IPS-18c (cell line): ENCODE results near the gene MTUS2.
A peak's percentile ranks its signal among the peaks of the same experiment; 100 is the strongest.

Experiments used
- H3K4me3 ChIP-seq: 2 replicates; pipeline ENCODE4 v1.7.0; 2013; ENCODE audit warnings: low read depth, mild to moderate bottlenecking, low read length, moderate library complexity; ENCODE audit not compliant: insufficient read depth
- H3K9me3 ChIP-seq: one replicate; pipeline ENCODE4 v1.6.1; 2013; ENCODE audit warnings: mild to moderate bottlenecking, low read length, moderate library complexity; ENCODE audit not compliant: control insufficient read depth, insufficient read depth

MTUS2 gene

GRCh38 chr13:28820099-28821051 lies at the start of gene MTUS2:
MTUS2 (plus strand) TSS chr13:28820339.
- Histone ChIP-seq H3K4me3 (peak within 1 kb of the TSS; percentile 48), H3K9me3 (peaks cover 6% of the 10 kb centered on the region)

- H3K4me3 ChIP-seq: no peak overlapping the region
- H3K9me3 ChIP-seq: no peaks in the 10 kb centered on the region
Observed at GRCh38 chr13:28778308-28779215, 41.6 kb upstream of the MTUS2 start.

GRCh38 chr13:28792992-28793391 lies 27.1 kb upstream of the MTUS2 start:
- Histone ChIP-seq H3K4me3 (no peak overlapping the region), H3K9me3 (peaks cover 3% of the 10 kb centered on the region)

- Histone ChIP-seq H3K4me3 (no peak overlapping the region), H3K9me3 (peaks cover 3% of the 10 kb centered on the region)
Observed at GRCh38 chr13:28794396-28794795, 25.7 kb upstream of the MTUS2 start.

- Histone ChIP-seq H3K9me3 (peaks cover 3% of the 10 kb centered on the region), H3K4me3 (no peak overlapping the region)
Observed at GRCh38 chr13:28796938-28797257, 23.2 kb upstream of the MTUS2 start.

- H3K9me3 ChIP-seq: peaks cover 12% of the 10 kb centered on the region
- no peak overlapping the region for H3K4me3 ChIP-seq
Observed at GRCh38 chr13:28805193-28805819, 14.8 kb upstream of the MTUS2 start.

GRCh38 chr13:28817204-28817603 lies 2.9 kb upstream of the MTUS2 start:
- H3K9me3 ChIP-seq: peaks cover 6% of the 10 kb centered on the region

GRCh38 chr13:28819046-28819730 lies 951 bp upstream of the MTUS2 start:
- Histone ChIP-seq H3K4me3 (peak overlapping the region; percentile 32; the same call in 1 of the 2 replicates), H3K9me3 (peaks cover 6% of the 10 kb centered on the region)

More at GRCh38 chr13:28817204-28817603, 2.9 kb upstream of the MTUS2 start:
- H3K4me3 ChIP-seq: no peak overlapping the region; the same call in 1 of the 2 replicates

GRCh38 chr13:28819735-28820098 lies 422 bp upstream of the MTUS2 start:
- Histone ChIP-seq H3K4me3 (peak overlapping the region; percentile 48; the same call in 1 of the 2 replicates), H3K9me3 (peaks cover 6% of the 10 kb centered on the region)

GRCh38 chr13:28822151-28822550 lies 2.0 kb downstream of the MTUS2 start:
- no peak overlapping the region for H3K4me3 ChIP-seq
- peaks cover 2% of the 10 kb centered on the region for H3K9me3 ChIP-seq

GRCh38 chr13:28822801-28823200 lies 2.7 kb downstream of the MTUS2 start:
- Histone ChIP-seq H3K4me3 (no peak overlapping the region), H3K9me3 (no peaks in the 10 kb centered on the region)

GRCh38 chr13:28825379-28825778 lies 5.2 kb downstream of the MTUS2 start:
- Histone ChIP-seq H3K4me3 (no peak overlapping the region), H3K9me3 (no peaks in the 10 kb centered on the region)

GRCh38 chr13:28826368-28826767 lies 6.2 kb downstream of the MTUS2 start:
- Histone ChIP-seq H3K4me3 (no peak overlapping the region), H3K9me3 (no peaks in the 10 kb centered on the region)

- Histone ChIP-seq H3K9me3 (no peaks in the 10 kb centered on the region), H3K4me3 (no peak overlapping the region)
Observed at GRCh38 chr13:28830580-28830979, 10.4 kb downstream of the MTUS2 start.

- no peak overlapping the region for H3K4me3 ChIP-seq
- no peaks in the 10 kb centered on the region for H3K9me3 ChIP-seq
Observed at GRCh38 chr13:28831117-28831516, 11.0 kb downstream of the MTUS2 start.

GRCh38 chr13:28837111-28837510 lies 17.0 kb downstream of the MTUS2 start:
- no peaks in the 10 kb centered on the region for H3K9me3 ChIP-seq
- no peak overlapping the region for H3K4me3 ChIP-seq

GRCh38 chr13:28843639-28844038 lies 23.5 kb downstream of the MTUS2 start:
- H3K4me3 ChIP-seq: no peak overlapping the region
- H3K9me3 ChIP-seq: no peaks in the 10 kb centered on the region
